PC-3 (cell line): ENCODE data around the gene IFIT3. TPM values are rescaled to one million over a fixed set of nuclear protein-coding genes. Genes with fewer than 3 reads are reported as not detected.

Experiments
- ATAC-seq: fragments of 200-7000 bp; cut with Tn5 transposase; 2 replicates; pipeline ENCODE4 v1.9.1; 2020; ENCODE audit warnings: mild to moderate bottlenecking, moderate library complexity
- BruUV-seq: library from RNA; stranded (reverse); fragments of 400-500 nt; replicated peaks from 2 replicates; lab custom pipeline; 2021; lab: Mats Ljungman, UMichigan
- CTCF ChIA-PET: fragments of 300-600 bp; sonication (Branson Sonifier 250); formaldehyde crosslinking; loops from one replicate; lab custom pipeline; 2022; ENCODE audit warnings: antibody characterized with exemption; lab: Charles Lee
- POLR2A ChIA-PET: fragments of 300-600 bp; sonication (Branson Sonifier 250); formaldehyde crosslinking; loops from one replicate; lab custom pipeline; 2022; ENCODE audit warnings: antibody characterized with exemption; ENCODE audit not compliant: unreplicated experiment; lab: Charles Lee
- DNase-seq: peaks from one replicate; pipeline ENCODE4 v3.0.0-alpha.2; 2015
- H2AFZ ChIP-seq: fragments of 300-600 bp; sonication (generic); 2 replicates; pipeline ENCODE4 v1.6.0; 2016; ENCODE audit warnings: antibody characterized with exemption, low read length
- H3F3A ChIP-seq: fragments of 300-600 bp; sonication (generic); one replicate; pipeline ENCODE4 v1.6.0; 2017; ENCODE audit warnings: antibody characterized with exemption, low read length, control low read depth, mild to moderate bottlenecking; ENCODE audit not compliant: unreplicated experiment
- H3K27ac ChIP-seq: fragments of 300-600 bp; sonication (generic); 2 replicates; pipeline ENCODE4 v1.5.1; 2016; ENCODE audit warnings: mild to moderate bottlenecking, low read length
- H3K27me3 ChIP-seq: fragments of 300-600 bp; sonication (generic); 2 replicates; pipeline ENCODE4 v1.6.1; 2016; ENCODE audit warnings: low read length, mixed read lengths
- H3K36me3 ChIP-seq: fragments of 300-600 bp; sonication (generic); 2 replicates; pipeline ENCODE4 v1.6.1; 2016; ENCODE audit warnings: low read depth, mixed run types, low read length, mixed read lengths
- H3K4me1 ChIP-seq: fragments of 300-600 bp; sonication (generic); 2 replicates; pipeline ENCODE4 v1.5.1; 2016; ENCODE audit warnings: low read length; ENCODE audit not compliant: insufficient read depth
- H3K4me2 ChIP-seq: fragments of 300-600 bp; sonication (generic); 2 replicates; pipeline ENCODE4 v1.6.0; 2016; ENCODE audit warnings: low read length
- H3K4me3 ChIP-seq: fragments of 300-600 bp; sonication (generic); 2 replicates; pipeline ENCODE4 v1.5.1; 2016; ENCODE audit warnings: mild to moderate bottlenecking, low read length, mixed read lengths
- H3K79me2 ChIP-seq: fragments of 300-600 bp; sonication (generic); 2 replicates; pipeline ENCODE4 v1.6.1; 2017; ENCODE audit warnings: low read length, mixed read lengths
- H3K9ac ChIP-seq: fragments of 300-600 bp; sonication (generic); 2 replicates; pipeline ENCODE4 v1.6.0; 2016; ENCODE audit warnings: mild to moderate bottlenecking, low read length
- H3K9me2 ChIP-seq: fragments of 300-600 bp; sonication (generic); replicated peaks from 2 replicates; pipeline ENCODE4 v1.6.1; 2016; ENCODE audit warnings: mixed run types, low read length, mixed read lengths
- H3K9me3 ChIP-seq: fragments of 300-600 bp; sonication (generic); 2 replicates; pipeline ENCODE4 v1.6.1; 2016; ENCODE audit warnings: low read length, mixed read lengths
- H4K20me1 ChIP-seq: fragments of 300-600 bp; sonication (generic); 2 replicates; pipeline ENCODE4 v1.6.1; 2016; ENCODE audit warnings: low read length, mixed read lengths
- CTCF ChIP-seq: fragments of 300-600 bp; sonication (generic); conservative IDR thresholded peaks from 2 replicates; pipeline ENCODE4 v1.5.1; 2017; ENCODE audit warnings: antibody characterized with exemption, low read depth, mild to moderate bottlenecking, low read length
- EZH2 ChIP-seq: fragments of 300-600 bp; sonication (generic); IDR thresholded peaks from one replicate; pipeline ENCODE4 v1.6.1; 2017; ENCODE audit warnings: antibody characterized with exemption, mild to moderate bottlenecking, low read length; ENCODE audit not compliant: unreplicated experiment
- EZH2phosphoT487 ChIP-seq: fragments of 300-600 bp; sonication (generic); IDR thresholded peaks from 2 replicates; pipeline ENCODE4 v1.6.1; 2018; ENCODE audit warnings: mild to moderate bottlenecking, antibody characterized with exemption, low read length, borderline replicate concordance
- intact Hi-C: fragments of 100-400 bp; cut with micrococcal nuclease; formaldehyde crosslinking; loops from 2 replicates; pipeline ENCODE4 v1.9.0; 2023
- total RNA-seq: library from RNA; depleted of rRNA; stranded (reverse); fragments of >200 nt; gene quantifications from 2 replicates; pipeline ENCODE4 v1.2.3, GENCODE V29; 2014

Gene IFIT3
- total RNA-seq, 1 experiment from 2014 or later = 5.0 TPM

GRCh38 chr10:89301232-89301631 lies 26.6 kb upstream of the IFIT3 start:
- H3K27ac ChIP-seq = peak overlapping the region; percentile 79
- no peaks in the 10 kb centered on the region for H3F3A ChIP-seq
- peak overlapping the region; percentile 47 for H3K9ac ChIP-seq
- ChIA-PET CTCF (no interaction called here), POLR2A (interaction anchor here (1.0 to 1.2 kb wide), 2 partner anchors 24 to 51 kb away, joined by 4 to 13 read pairs; no protein-coding TSS in a partner anchor)
- no peaks in the 10 kb centered on the region for H4K20me1 ChIP-seq
- peak overlapping the region; percentile 86 for H3K4me2 ChIP-seq
- TF ChIP-seq CTCF = no peak
- TF ChIP-seq EZH2phosphoT487 = no peak
- no peak for TF ChIP-seq EZH2
- no peaks in the 10 kb centered on the region for H3K9me2 ChIP-seq
- peak overlapping the region; percentile 80 for H2AFZ ChIP-seq
- H3K4me3 ChIP-seq = peak overlapping the region; percentile 66
- peak; percentile 26 for DNase-seq
- intact Hi-C loops = loop anchor here (5.0 kb wide), 1 partner anchor 86 kb away; no protein-coding TSS in a partner anchor
- peaks cover 30% of the 10 kb centered on the region for H3K4me1 ChIP-seq
- no TSS peak for BruUV-seq
- H3K36me3 ChIP-seq = 0 out of 2 replicates have a peak, but pooled peaks cover 5% of the 10 kb centered on the region
- H3K9me3 ChIP-seq = no peaks in the 10 kb centered on the region
- peaks cover 18% of the 10 kb centered on the region for H3K79me2 ChIP-seq
- peak; percentile 28 for ATAC-seq
- no peaks in the 10 kb centered on the region for H3K27me3 ChIP-seq

GRCh38 chr10:89301721-89302445 lies 25.9 kb upstream of the IFIT3 start, which contains the start of gene IFIT2:
Gene IFIT2 (plus strand): TSS chr10:89302046. CDS start chr10:89302124, 78 bp downstream.
- peak within 1 kb of the TSS; percentile 47 for H3K9ac ChIP-seq
- no peaks in the 10 kb centered on the region for H3K9me2 ChIP-seq
- peak; percentile 67 for ATAC-seq
- peak within 1 kb of the TSS; percentile 66 for H3K4me3 ChIP-seq
- H3K9me3 ChIP-seq = no peaks in the 10 kb centered on the region
- peak within 1 kb of the TSS; percentile 80 for H2AFZ ChIP-seq
- no peaks in the 10 kb centered on the region for H4K20me1 ChIP-seq
- ChIA-PET POLR2A (interaction anchor here (0.7 to 1.2 kb wide), 6 partner anchors 19 to 50 kb away, joined by 4 to 13 read pairs (median 6); partner anchors contain the start of gene IFIT3), CTCF (no interaction called here)
- intact Hi-C loops = loop anchor here (1.0 to 5.0 kb wide), 2 partner anchors 40 to 85 kb away; no protein-coding TSS in a partner anchor
- BruUV-seq = TSS peak; percentile 59
- H3K27ac ChIP-seq = peak within 1 kb of the TSS; percentile 79
- TF ChIP-seq CTCF = no peak
- TF ChIP-seq EZH2phosphoT487 = no peak
- TF ChIP-seq EZH2 = no peak
- H3K27me3 ChIP-seq = no peaks in the 10 kb centered on the region
- peak; percentile 71 for DNase-seq
- H3K79me2 ChIP-seq = peaks cover 18% of the 10 kb centered on the region
- peaks cover 30% of the 10 kb centered on the region for H3K4me1 ChIP-seq
- H3F3A ChIP-seq = no peaks in the 10 kb centered on the region
- peak within 1 kb of the TSS; percentile 86 for H3K4me2 ChIP-seq
- H3K36me3 ChIP-seq = 0 out of 2 replicates have a peak, but pooled peaks cover 7% of the 10 kb centered on the region
